ENCODE data around the gene APOL1.
A peak's percentile ranks its signal among the peaks of the same experiment; 100 is the strongest.
"Not testable (repeated sequence)": the region's sequence is repeated elsewhere in the genome, so short reads cannot be mapped to it uniquely, and the experiment has no call there.

Gene APOL1

GRCh38 chr22:36224245-36224644 lies 28.7 kb upstream of the APOL1 start:
- DNase-seq (ENCODE audit: extremely low spot score, insufficient read length, low read depth), result no peak
- FAIRE-seq, result no peak

GRCh38 chr22:36225333-36225922 lies 27.5 kb upstream of the APOL1 start:
- DNase-seq (ENCODE audit: extremely low spot score, insufficient read length, low read depth), result no peak
- no peak for FAIRE-seq

- no peak for FAIRE-seq
- DNase-seq (ENCODE audit: extremely low spot score, insufficient read length, low read depth), result no peak
Measured at GRCh38 chr22:36226189-36226588, 26.7 kb upstream of the APOL1 start.

GRCh38 chr22:36227396-36227795 lies 25.5 kb upstream of the APOL1 start:
- FAIRE-seq (no peak), DNase-seq (ENCODE audit: extremely low spot score, insufficient read length, low read depth) (no peak)

GRCh38 chr22:36227806-36228205 lies 25.1 kb upstream of the APOL1 start:
- FAIRE-seq (no peak), DNase-seq (ENCODE audit: extremely low spot score, insufficient read length, low read depth) (no peak)

- not testable (repeated sequence) for DNase-seq (ENCODE audit: extremely low spot score, insufficient read length, low read depth); FAIRE-seq
Measured at GRCh38 chr22:36228369-36228768, 24.6 kb upstream of the APOL1 start.

- DNase-seq (ENCODE audit: extremely low spot score, insufficient read length, low read depth), result no peak
- FAIRE-seq, result no peak
Measured at GRCh38 chr22:36228944-36229343, 24.0 kb upstream of the APOL1 start.

GRCh38 chr22:36229649-36230048 lies 23.3 kb upstream of the APOL1 start:
- not testable (repeated sequence) for DNase-seq (ENCODE audit: extremely low spot score, insufficient read length, low read depth); FAIRE-seq

- DNase-seq (ENCODE audit: extremely low spot score, insufficient read length, low read depth), result not testable (repeated sequence)
- peak; percentile 84 for FAIRE-seq
Measured at GRCh38 chr22:36231051-36231450, 21.9 kb upstream of the APOL1 start.

GRCh38 chr22:36232715-36233401 lies 20.1 kb upstream of the APOL1 start:
- no peak for FAIRE-seq

GRCh38 chr22:36233796-36234195 lies 19.1 kb upstream of the APOL1 start:
- DNase-seq (ENCODE audit: extremely low spot score, insufficient read length, low read depth) (no peak), FAIRE-seq (no peak)

More at GRCh38 chr22:36232715-36233401, 20.1 kb upstream of the APOL1 start:
- DNase-seq (ENCODE audit: extremely low spot score, insufficient read length, low read depth), result no peak

GRCh38 chr22:36234213-36234612 lies 18.7 kb upstream of the APOL1 start:
- no peak for FAIRE-seq
- no peak for DNase-seq (ENCODE audit: extremely low spot score, insufficient read length, low read depth)

GRCh38 chr22:36234919-36235318 lies 18.0 kb upstream of the APOL1 start:
- DNase-seq (ENCODE audit: extremely low spot score, insufficient read length, low read depth) (no peak), FAIRE-seq (no peak)

GRCh38 chr22:36235585-36235984 lies 17.3 kb upstream of the APOL1 start:
- DNase-seq (ENCODE audit: extremely low spot score, insufficient read length, low read depth), result no peak
- FAIRE-seq, result no peak

GRCh38 chr22:36236388-36237319 lies 16.3 kb upstream of the APOL1 start:
- DNase-seq (ENCODE audit: extremely low spot score, insufficient read length, low read depth) (no peak), FAIRE-seq (no peak)

- FAIRE-seq (no peak), DNase-seq (ENCODE audit: extremely low spot score, insufficient read length, low read depth) (no peak)
Measured at GRCh38 chr22:36237462-36238372, 15.2 kb upstream of the APOL1 start.

- FAIRE-seq, result peak; percentile 76
Measured at GRCh38 chr22:36238373-36239149, 14.4 kb upstream of the APOL1 start.

GRCh38 chr22:36239150-36239400 lies 13.9 kb upstream of the APOL1 start:
- no peak for FAIRE-seq
- no peak for DNase-seq (ENCODE audit: extremely low spot score, insufficient read length, low read depth)

More at GRCh38 chr22:36238373-36239149, 14.4 kb upstream of the APOL1 start:
- no peak for DNase-seq (ENCODE audit: extremely low spot score, insufficient read length, low read depth)

Data from GM18507 (cell line).